WI38 (cell line): ENCODE measurements around the gene USP24.

Source experiments
- H3K4me3 ChIP-seq: 2 replicates; pipeline ENCODE4 v1.5.1; 2011; ENCODE audit warnings: low read depth, mild to moderate bottlenecking, control low read depth, low read length
- CTCF ChIP-seq: IDR thresholded peaks from 2 replicates; pipeline ENCODE4 v1.5.1; 2012; ENCODE audit warnings: low read depth, mild to moderate bottlenecking, control low read depth, low read length

USP24 gene

GRCh38 chr1:55156093-55156492, 59.1 kb downstream of the USP24 start:
- H3K4me3 ChIP-seq = no peak overlapping the region
- TF ChIP-seq CTCF = no peak

GRCh38 chr1:55155522-55155921, 59.6 kb downstream of the USP24 start:
- no peak overlapping the region for H3K4me3 ChIP-seq

GRCh38 chr1:55154616-55155015, 60.5 kb downstream of the USP24 start:
- TF ChIP-seq CTCF = no peak
- no peak overlapping the region for H3K4me3 ChIP-seq

More at GRCh38 chr1:55155522-55155921, 59.6 kb downstream of the USP24 start:
- no peak for TF ChIP-seq CTCF

GRCh38 chr1:55153031-55153430, 62.1 kb downstream of the USP24 start:
- H3K4me3 ChIP-seq = no peak overlapping the region
- TF ChIP-seq CTCF = no peak

- H3K4me3 ChIP-seq = no peak overlapping the region
- TF ChIP-seq CTCF = no peak
Measured at GRCh38 chr1:55150880-55151588, 64.1 kb downstream of the USP24 start.

- TF ChIP-seq CTCF = no peak
- H3K4me3 ChIP-seq = no peak overlapping the region
Measured at GRCh38 chr1:55148676-55149075, 66.5 kb downstream of the USP24 start.

- TF ChIP-seq CTCF = no peak
Measured at GRCh38 chr1:55147524-55147923, 67.6 kb downstream of the USP24 start.

More at GRCh38 chr1:55147524-55147923, 67.6 kb downstream of the USP24 start:
- H3K4me3 ChIP-seq = no peak overlapping the region
